ENCODE measurements around the gene VEZT.
"Not testable (repeated sequence)": the region's sequence is repeated elsewhere in the genome, so short reads cannot be mapped to it uniquely, and the experiment has no call there.

VEZT gene

DNA sequence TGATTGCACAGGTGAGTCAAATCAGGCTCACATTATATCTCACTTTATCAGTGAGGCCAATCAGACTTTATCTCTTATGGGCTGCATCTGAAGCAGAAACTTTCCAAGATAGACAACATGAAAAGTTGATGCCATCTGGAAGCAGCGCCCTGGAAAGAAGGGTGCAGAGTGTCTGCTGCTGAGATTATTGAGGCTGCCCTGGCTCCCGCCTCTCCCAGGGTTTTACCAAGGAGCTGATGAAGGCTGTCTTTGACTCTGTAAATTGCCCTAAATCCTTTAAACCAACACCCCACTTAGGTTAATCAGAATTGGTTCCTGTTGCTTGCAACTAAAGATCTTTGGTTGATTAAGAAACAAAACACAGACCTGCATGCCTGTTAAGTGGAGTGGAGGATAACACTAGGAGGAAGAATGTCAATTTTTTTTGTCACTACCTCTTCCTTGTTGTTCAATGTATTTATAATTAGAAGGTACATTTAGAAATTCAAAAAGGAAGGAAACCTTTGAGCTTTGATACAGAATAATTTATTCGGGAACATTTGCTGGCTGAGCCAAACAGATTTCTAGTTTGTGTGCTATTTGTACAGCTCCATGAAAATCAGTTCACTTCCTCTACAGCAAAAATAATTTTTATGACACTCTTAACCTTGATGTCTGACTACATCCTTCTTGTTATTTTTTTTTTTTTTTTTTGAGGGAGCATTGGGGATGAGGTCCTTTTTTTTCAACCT, 104.1 kb downstream of the VEZT start:
- H3K27ac ChIP-seq: no peak overlapping the region
- TF ChIP-seq ZFX (IDR thresholded peaks at IDR 0.05): no peak
- TF ChIP-seq, protein P1, sequence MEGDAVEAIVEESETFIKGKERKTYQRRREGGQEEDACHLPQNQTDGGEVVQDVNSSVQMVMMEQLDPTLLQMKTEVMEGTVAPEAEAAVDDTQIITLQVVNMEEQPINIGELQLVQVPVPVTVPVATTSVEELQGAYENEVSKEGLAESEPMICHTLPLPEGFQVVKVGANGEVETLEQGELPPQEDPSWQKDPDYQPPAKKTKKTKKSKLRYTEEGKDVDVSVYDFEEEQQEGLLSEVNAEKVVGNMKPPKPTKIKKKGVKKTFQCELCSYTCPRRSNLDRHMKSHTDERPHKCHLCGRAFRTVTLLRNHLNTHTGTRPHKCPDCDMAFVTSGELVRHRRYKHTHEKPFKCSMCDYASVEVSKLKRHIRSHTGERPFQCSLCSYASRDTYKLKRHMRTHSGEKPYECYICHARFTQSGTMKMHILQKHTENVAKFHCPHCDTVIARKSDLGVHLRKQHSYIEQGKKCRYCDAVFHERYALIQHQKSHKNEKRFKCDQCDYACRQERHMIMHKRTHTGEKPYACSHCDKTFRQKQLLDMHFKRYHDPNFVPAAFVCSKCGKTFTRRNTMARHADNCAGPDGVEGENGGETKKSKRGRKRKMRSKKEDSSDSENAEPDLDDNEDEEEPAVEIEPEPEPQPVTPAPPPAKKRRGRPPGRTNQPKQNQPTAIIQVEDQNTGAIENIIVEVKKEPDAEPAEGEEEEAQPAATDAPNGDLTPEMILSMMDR (conservative IDR thresholded peaks at IDR 0.05): no peak

DNA sequence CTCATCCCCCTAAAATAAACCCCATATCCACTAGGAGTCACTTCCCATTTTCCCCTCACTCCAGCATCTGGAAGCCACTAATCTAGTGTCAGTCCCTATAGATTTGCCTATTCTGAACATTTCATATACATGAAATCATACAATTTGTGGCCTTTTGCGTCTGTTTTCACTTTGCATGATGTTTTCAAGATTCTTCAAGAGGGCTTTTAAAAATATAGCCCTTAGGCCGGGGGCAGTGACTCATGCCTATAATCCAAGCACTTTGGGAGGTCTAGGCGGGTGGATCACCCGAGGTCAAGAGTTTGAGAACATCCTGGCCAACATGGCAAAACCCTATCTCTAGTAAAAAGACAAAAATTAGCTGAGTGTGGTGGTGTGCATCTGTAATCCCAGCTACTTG, 104.7 kb downstream of the VEZT start:
- TF ChIP-seq ZFX (IDR thresholded peaks at IDR 0.05): no peak
- TF ChIP-seq, protein P1 (conservative IDR thresholded peaks at IDR 0.05): no peak
- H3K27ac ChIP-seq: no peak overlapping the region

DNA sequence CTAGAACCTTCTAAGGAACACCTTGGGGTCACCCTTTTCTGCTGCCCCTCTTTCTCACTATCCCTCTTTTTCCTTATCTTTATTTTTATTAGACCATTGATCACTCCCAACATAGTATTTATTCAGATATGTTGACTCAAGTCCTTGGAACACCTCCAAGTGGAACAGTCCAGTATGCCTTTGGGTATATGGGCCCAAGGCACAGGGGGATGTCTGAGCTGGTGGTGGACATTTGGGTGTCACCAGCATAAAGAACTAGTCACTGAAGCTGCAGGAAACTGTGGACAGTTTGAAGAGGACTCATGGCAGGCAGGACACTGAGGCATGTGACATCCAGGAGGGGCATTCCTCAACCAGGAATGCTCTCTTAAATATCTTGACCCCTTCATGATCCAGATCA, 105.6 kb downstream of the VEZT start:
- no peak for TF ChIP-seq ZFX (IDR thresholded peaks at IDR 0.05)
- TF ChIP-seq, protein P1 (conservative IDR thresholded peaks at IDR 0.05): no peak
- no peak overlapping the region for H3K27ac ChIP-seq

DNA sequence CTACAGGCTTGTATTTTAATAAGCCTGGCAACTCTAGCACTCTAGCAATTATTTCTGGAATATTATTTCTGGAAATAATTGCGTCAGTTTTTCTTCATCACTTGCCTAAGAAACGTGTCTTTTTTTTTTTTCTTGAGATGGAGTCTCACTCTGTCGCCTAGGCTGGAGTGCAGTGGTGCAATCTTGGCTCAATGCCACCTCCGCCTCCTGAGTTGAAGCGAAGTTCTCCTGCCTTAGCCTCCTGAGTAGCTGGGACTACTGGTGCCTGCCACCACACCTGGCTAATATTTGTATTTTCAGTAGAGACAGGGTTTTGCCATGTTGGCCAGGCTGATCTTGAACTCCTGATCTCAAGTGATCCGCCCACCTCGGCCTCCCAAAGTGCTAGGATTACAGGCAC, 106.6 kb downstream of the VEZT start:
- H3K27ac ChIP-seq: not testable (repeated sequence)

DNA sequence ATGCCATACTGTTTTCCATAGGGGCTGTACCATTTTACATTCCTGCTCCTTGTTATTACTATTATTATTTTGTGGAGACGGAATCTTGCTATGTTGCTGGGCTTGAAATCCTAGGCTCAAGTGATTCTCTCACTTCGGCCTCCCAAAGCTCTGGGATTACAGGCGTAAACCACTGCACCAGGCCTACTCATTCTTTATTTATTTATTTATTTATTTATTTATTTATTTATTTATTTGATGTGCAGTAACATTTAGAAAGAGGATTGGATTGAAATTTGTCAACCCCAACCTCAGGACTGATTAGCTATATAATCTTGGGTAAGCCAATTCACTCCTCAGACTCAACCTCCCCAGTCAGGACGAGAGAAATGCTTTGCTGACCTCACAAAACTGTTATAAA, 107.9 kb downstream of the VEZT start:
- no peak for TF ChIP-seq ZFX (IDR thresholded peaks at IDR 0.05)
- TF ChIP-seq, protein P1 (conservative IDR thresholded peaks at IDR 0.05): no peak
- no peak overlapping the region for H3K27ac ChIP-seq

DNA sequence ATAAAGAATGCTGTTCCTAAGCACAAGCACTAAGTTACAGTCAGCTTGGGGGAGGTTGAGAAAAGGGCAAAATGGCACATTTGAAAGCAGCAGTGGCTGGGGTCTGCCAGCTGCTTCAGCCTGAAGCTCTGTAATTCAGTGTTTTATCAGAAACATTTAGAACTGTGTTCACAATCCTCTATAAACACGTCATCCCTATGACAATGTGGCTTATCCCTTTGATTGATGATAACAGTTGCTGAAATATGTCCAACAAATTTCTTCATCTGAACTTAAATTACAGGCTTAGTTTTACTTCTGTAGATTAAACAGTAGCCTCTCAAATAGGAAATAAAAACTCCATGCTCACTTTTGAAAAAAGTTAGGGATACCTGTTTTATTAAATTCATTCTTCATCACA, 108.8 kb downstream of the VEZT start:
- no peak for TF ChIP-seq ZFX (IDR thresholded peaks at IDR 0.05)
- TF ChIP-seq, protein P1 (conservative IDR thresholded peaks at IDR 0.05): no peak
- no peak overlapping the region for H3K27ac ChIP-seq

DNA sequence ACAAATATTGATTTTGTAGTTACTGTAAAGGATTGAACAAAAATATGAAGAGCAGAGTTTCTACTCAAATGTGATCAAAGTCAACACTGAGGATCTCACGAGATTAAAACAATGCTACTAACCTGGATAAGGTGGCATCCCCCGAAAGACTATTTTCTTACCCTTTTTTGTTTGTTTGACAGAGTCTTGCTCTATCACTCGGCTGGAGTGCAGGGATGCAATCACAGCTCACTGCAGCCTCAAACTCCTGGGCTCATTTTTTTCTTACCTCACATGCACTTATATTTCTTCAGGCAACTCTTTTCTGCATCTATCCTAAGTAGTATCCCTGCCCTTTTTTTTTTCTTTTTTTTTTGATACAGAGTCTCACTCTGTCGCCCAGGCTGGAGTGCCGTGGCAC, 109.2 kb downstream of the VEZT start:
- no peak overlapping the region for H3K27ac ChIP-seq
- TF ChIP-seq ZFX (IDR thresholded peaks at IDR 0.05): no peak
- TF ChIP-seq, protein P1 (conservative IDR thresholded peaks at IDR 0.05): no peak

DNA sequence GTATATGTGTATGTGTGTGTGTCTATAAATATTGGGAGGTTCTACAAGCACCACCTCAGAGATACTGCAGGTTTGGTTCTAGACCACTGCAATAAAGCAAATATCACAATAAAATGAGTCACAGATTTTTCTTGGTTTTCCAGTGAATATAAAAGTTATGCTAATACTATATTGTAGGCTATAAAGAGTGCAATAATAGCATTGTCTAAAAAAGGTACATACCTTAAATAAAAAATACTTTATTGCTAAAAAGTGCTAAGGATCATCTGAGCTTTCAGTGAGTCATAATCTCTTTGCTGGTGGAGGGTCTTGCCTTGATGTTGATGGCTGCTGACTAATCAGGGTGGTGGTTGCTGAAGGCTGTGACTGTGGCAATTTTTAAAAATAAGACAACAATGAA, 111.1 kb downstream of the VEZT start:
- TF ChIP-seq, protein P1 (conservative IDR thresholded peaks at IDR 0.05): no peak
- no peak for TF ChIP-seq ZFX (IDR thresholded peaks at IDR 0.05)
- no peak overlapping the region for H3K27ac ChIP-seq

Data from C4-2B (cell line).